ENCODE measurements around the gene MCC. TPM values are rescaled to one million over a fixed set of nuclear protein-coding genes. Genes with fewer than 3 reads are reported as not detected.

The MCC gene
- total and polyA plus RNA-seq, 2 experiments from 2014 or later = 3.4 to 8.8 TPM

- no peak for TF ChIP-seq EZH2 (IDR thresholded peaks at IDR 0.05; ENCODE audit: insufficient read depth, poor library complexity, severe bottlenecking)
- TF ChIP-seq EZH2phosphoT487 (IDR thresholded peaks at IDR 0.05; ENCODE audit: insufficient read depth, low read depth) = no peak
- H4K20me1 ChIP-seq (ENCODE audit: insufficient read depth) = no peaks in the 10 kb centered on the region; the same call in 1 of the 2 replicates
- H3K9ac ChIP-seq = no peak overlapping the region
- WGBS, 2 experiments (ENCODE audit: low coverage in 1 of 2, low lambda C conversion rate in 2 of 2, missing lambda C conversion rate in 2 of 2) = 45 to 53% methylated on average over 2 of the region's 2 CpGs
- peaks cover 90% of the 10 kb centered on the region for H3K79me2 ChIP-seq (ENCODE audit: insufficient read depth)
- in situ Hi-C loops (cut with MboI) = no loop called here
- peaks cover 17% of the 10 kb centered on the region for H3F3A ChIP-seq (ENCODE audit: insufficient read depth)
- H3K9me3 ChIP-seq (ENCODE audit: low read depth) = no peaks in the 10 kb centered on the region
- no peaks in the 10 kb centered on the region for H3K9me2 ChIP-seq (ENCODE audit: insufficient read depth)
- H3K4me1 ChIP-seq (ENCODE audit: insufficient read depth) = peaks cover 24% of the 10 kb centered on the region
- H3K36me3 ChIP-seq (ENCODE audit: low read depth) = peaks cover 4% of the 10 kb centered on the region; the same call in 1 of the 2 replicates
- H3K4me3 ChIP-seq = no peak overlapping the region
- H3K27ac ChIP-seq = peak overlapping the region; percentile 19; the same call in 1 of the 2 replicates
- H3K27me3 ChIP-seq (replicated peaks; ENCODE audit: insufficient read depth) = no peaks in the 10 kb centered on the region
- peak; percentile 43 for DNase-seq
- no peak overlapping the region for H2AFZ ChIP-seq
- peak overlapping the region; percentile 2 for H3K4me2 ChIP-seq (ENCODE audit: unreplicated experiment)
These were observed 36.7 kb upstream of the MCC start for GRCh38 chr5:113524927-113525326.

GRCh38 chr5:113523168-113523567, 34.9 kb upstream of the MCC start:
- 95 to 97% methylated on average over 2 of the region's 2 CpGs for WGBS, 2 experiments (ENCODE audit: low coverage in 1 of 2, low lambda C conversion rate in 2 of 2, missing lambda C conversion rate in 2 of 2)
- no peaks in the 10 kb centered on the region for H3K9me2 ChIP-seq (ENCODE audit: insufficient read depth)
- H3K27me3 ChIP-seq (replicated peaks; ENCODE audit: insufficient read depth) = no peaks in the 10 kb centered on the region
- peaks cover 91% of the 10 kb centered on the region for H3K79me2 ChIP-seq (ENCODE audit: insufficient read depth)
- TF ChIP-seq EZH2 (IDR thresholded peaks at IDR 0.05; ENCODE audit: insufficient read depth, poor library complexity, severe bottlenecking) (no peak), EZH2phosphoT487 (IDR thresholded peaks at IDR 0.05; ENCODE audit: insufficient read depth, low read depth) (no peak)
- H4K20me1 ChIP-seq (ENCODE audit: insufficient read depth) = no peaks in the 10 kb centered on the region; the same call in 1 of the 2 replicates
- H3K9ac ChIP-seq = no peak overlapping the region
- H3K36me3 ChIP-seq (ENCODE audit: low read depth) = peaks cover 13% of the 10 kb centered on the region; the same call in 1 of the 2 replicates
- no peak overlapping the region for H2AFZ ChIP-seq
- H3K4me1 ChIP-seq (ENCODE audit: insufficient read depth) = peaks cover 26% of the 10 kb centered on the region
- no peak overlapping the region for H3K4me2 ChIP-seq (ENCODE audit: unreplicated experiment)
- DNase-seq = no peak
- H3F3A ChIP-seq (ENCODE audit: insufficient read depth) = peaks cover 18% of the 10 kb centered on the region
- H3K9me3 ChIP-seq (ENCODE audit: low read depth) = no peaks in the 10 kb centered on the region
- no peak overlapping the region for H3K4me3 ChIP-seq
- in situ Hi-C loops (cut with MboI) = no loop called here
- no peak overlapping the region for H3K27ac ChIP-seq

GRCh38 chr5:113520899-113521298, 32.6 kb upstream of the MCC start:
- peaks cover 18% of the 10 kb centered on the region for H3F3A ChIP-seq (ENCODE audit: insufficient read depth)
- no peaks in the 10 kb centered on the region for H3K27me3 ChIP-seq (replicated peaks; ENCODE audit: insufficient read depth)
- TF ChIP-seq EZH2phosphoT487 (IDR thresholded peaks at IDR 0.05; ENCODE audit: insufficient read depth, low read depth) (no peak), EZH2 (IDR thresholded peaks at IDR 0.05; ENCODE audit: insufficient read depth, poor library complexity, severe bottlenecking) (no peak)
- in situ Hi-C loops (cut with MboI) = no loop called here
- peaks cover 20% of the 10 kb centered on the region for H3K4me1 ChIP-seq (ENCODE audit: insufficient read depth)
- H2AFZ ChIP-seq = no peak overlapping the region
- H3K9me2 ChIP-seq (ENCODE audit: insufficient read depth) = no peaks in the 10 kb centered on the region
- peaks cover 92% of the 10 kb centered on the region for H3K79me2 ChIP-seq (ENCODE audit: insufficient read depth)
- H3K36me3 ChIP-seq (ENCODE audit: low read depth) = peaks cover 13% of the 10 kb centered on the region; the same call in 1 of the 2 replicates
- H3K9me3 ChIP-seq (ENCODE audit: low read depth) = no peaks in the 10 kb centered on the region
- DNase-seq = no peak
- H3K9ac ChIP-seq = no peak overlapping the region
- H3K4me3 ChIP-seq = no peak overlapping the region
- no peaks in the 10 kb centered on the region; the same call in 1 of the 2 replicates for H4K20me1 ChIP-seq (ENCODE audit: insufficient read depth)
- H3K27ac ChIP-seq = no peak overlapping the region
- peak overlapping the region; percentile 23 for H3K4me2 ChIP-seq (ENCODE audit: unreplicated experiment)

GRCh38 chr5:113520429-113520828, 32.2 kb upstream of the MCC start:
- Histone ChIP-seq H3K9ac (peak overlapping the region; percentile 12; the same call in 1 of the 2 replicates), H3K9me2 (ENCODE audit: insufficient read depth) (no peaks in the 10 kb centered on the region), H3K27me3 (replicated peaks; ENCODE audit: insufficient read depth) (no peaks in the 10 kb centered on the region), H4K20me1 (ENCODE audit: insufficient read depth) (no peaks in the 10 kb centered on the region; the same call in 1 of the 2 replicates), H3K4me3 (no peak overlapping the region), H3K4me2 (ENCODE audit: unreplicated experiment) (peak overlapping the region; percentile 23), H3K36me3 (ENCODE audit: low read depth) (0 out of 2 replicates have a peak, but pooled peaks cover 13% of the 10 kb centered on the region), H3K4me1 (ENCODE audit: insufficient read depth) (peaks cover 21% of the 10 kb centered on the region), H3F3A (ENCODE audit: insufficient read depth) (peaks cover 15% of the 10 kb centered on the region), H3K27ac (peak overlapping the region; percentile 22; the same call in 1 of the 2 replicates), H2AFZ (no peak overlapping the region), H3K9me3 (ENCODE audit: low read depth) (no peaks in the 10 kb centered on the region), H3K79me2 (ENCODE audit: insufficient read depth) (peaks cover 92% of the 10 kb centered on the region)
- DNase-seq = peak; percentile 78
- in situ Hi-C loops (cut with MboI) = no loop called here
- TF ChIP-seq EZH2phosphoT487 (IDR thresholded peaks at IDR 0.05; ENCODE audit: insufficient read depth, low read depth) = no peak
- TF ChIP-seq EZH2 (IDR thresholded peaks at IDR 0.05; ENCODE audit: insufficient read depth, poor library complexity, severe bottlenecking) = no peak

- Histone ChIP-seq H3K4me1 (ENCODE audit: insufficient read depth) (peaks cover 16% of the 10 kb centered on the region), H3K79me2 (ENCODE audit: insufficient read depth) (peaks cover 90% of the 10 kb centered on the region), H3F3A (ENCODE audit: insufficient read depth) (peaks cover 10% of the 10 kb centered on the region), H3K27me3 (replicated peaks; ENCODE audit: insufficient read depth) (no peaks in the 10 kb centered on the region), H3K9me2 (ENCODE audit: insufficient read depth) (no peaks in the 10 kb centered on the region), H3K9me3 (ENCODE audit: low read depth) (no peaks in the 10 kb centered on the region), H3K4me2 (ENCODE audit: unreplicated experiment) (no peak overlapping the region), H3K27ac (no peak overlapping the region), H3K4me3 (no peak overlapping the region), H4K20me1 (ENCODE audit: insufficient read depth) (no peaks in the 10 kb centered on the region; the same call in 1 of the 2 replicates), H3K9ac (no peak overlapping the region), H3K36me3 (ENCODE audit: low read depth) (0 out of 2 replicates have a peak, but pooled peaks cover 13% of the 10 kb centered on the region), H2AFZ (no peak overlapping the region)
- WGBS, 2 experiments (ENCODE audit: low coverage in 1 of 2, low lambda C conversion rate in 2 of 2, missing lambda C conversion rate in 2 of 2) = 56 to 58% methylated on average over 2 of the region's 2 CpGs
- in situ Hi-C loops (cut with MboI) = no loop called here
- no peak for DNase-seq
- no peak for TF ChIP-seq EZH2phosphoT487 (IDR thresholded peaks at IDR 0.05; ENCODE audit: insufficient read depth, low read depth)
These were observed 31.2 kb upstream of the MCC start for GRCh38 chr5:113519412-113519811.
